Prostate gland (tissue), 2 donors: Measurements from ENCODE around the gene ARHGAP24. TPM values are rescaled to one million over a fixed set of nuclear protein-coding genes. Genes with fewer than 3 reads are reported as not detected.
"Not testable (repeated sequence)": the region's sequence is repeated elsewhere in the genome, so short reads cannot be mapped to it uniquely, and the experiment has no call there.

ENCODE experiments used
- DNase-seq: peaks from one replicate; pipeline ENCODE4 v3.0.0-alpha.2; 2019; ENCODE audit warnings: low spot score
- H3K27ac ChIP-seq, 2 donors: fragments of 200-600 bp; sonication (generic); 2 replicates each; pipeline ENCODE4 v1.5.1; 2017 to 2019
- H3K27me3 ChIP-seq: fragments of 200-600 bp; sonication (generic); replicated peaks from 2 replicates; pipeline ENCODE4 v1.5.1; 2019; ENCODE audit not compliant: insufficient read depth
- H3K36me3 ChIP-seq, 2 donors: fragments of 200-600 bp; sonication (generic); 1 replicate in 1 of 2; 2 replicates in 1 of 2; pipeline versions ENCODE4 v1.5.1 to v1.8.1; 2017 to 2019
- H3K4me1 ChIP-seq: fragments of 200-600 bp; sonication (generic); replicated peaks from 2 replicates; pipeline ENCODE4 v1.5.1; 2019
- H3K4me3 ChIP-seq, 2 donors: fragments of 200-600 bp; sonication (generic); 2 replicates each; pipeline ENCODE4 v1.5.1; 2017 to 2019
- H3K9me3 ChIP-seq: fragments of 200-600 bp; sonication (generic); 2 replicates; pipeline ENCODE4 v1.5.1; 2017
- CTCF ChIP-seq, 4 experiments: fragments of 200-600 bp in 2 of 4; fragments of 450-650 bp in 2 of 4; sonication (generic) in 2 of 4; IDR thresholded peaks; 1 replicate in 3 of 4; 2 replicates in 1 of 4; pipeline ENCODE4 v1.5.1; 2016 to 2019; ENCODE audit warnings: antibody characterized with exemption in 4 of 4, mild to moderate bottlenecking in 2 of 4, moderate library complexity in 2 of 4
- POLR2A ChIP-seq: fragments of 450-650 bp; IDR thresholded peaks from one replicate; pipeline ENCODE4 v1.6.1; 2016; ENCODE audit warnings: antibody characterized with exemption, mild to moderate bottlenecking
- POLR2AphosphoS5 ChIP-seq: sonication (generic); formaldehyde crosslinking; IDR thresholded peaks from one replicate; pipeline ENCODE4 v1.6.1; 2017; ENCODE audit warnings: antibody characterized with exemption
- WGBS: methylation state at CpG from one replicate; pipeline ENCODE4 v1.1.5; 2018; 5-methylcytosine and 5-hydroxymethylcytosine counted together
- intact Hi-C: fragments of 100-400 bp; cut with DNase I; formaldehyde crosslinking; loops from one replicate; pipeline ENCODE4 v1.14.2; 2022
- total RNA-seq, 2 donors: library from RNA; depleted of rRNA; stranded (reverse); fragments of >200 nt; gene quantifications; one replicate each; pipeline ENCODE4 v1.1.0, GENCODE V29; 2016

The ARHGAP24 gene
- total RNA-seq, 2 donors from 2014 or later = 6.7 to 7.4 TPM

GRCh38 chr4:85650908-85651307 lies 176.0 kb downstream of the ARHGAP24 start:
- no peaks in the 10 kb centered on the region for H3K27me3 ChIP-seq
- no peaks in the 10 kb centered on the region for H3K36me3 ChIP-seq
- no peak overlapping the region for H3K27ac ChIP-seq
- no peaks in the 10 kb centered on the region for H3K4me1 ChIP-seq
- intact Hi-C loops = no loop called here
- TF ChIP-seq CTCF (IDR thresholded peaks at IDR 0.05) (no peak), POLR2AphosphoS5 (no peak), POLR2A (no peak)
- H3K4me3 ChIP-seq = no peak overlapping the region
- no peak for DNase-seq
- 53% methylated on average over 4 of the region's 4 CpGs for WGBS
- no peaks in the 10 kb centered on the region for H3K9me3 ChIP-seq

DNA sequence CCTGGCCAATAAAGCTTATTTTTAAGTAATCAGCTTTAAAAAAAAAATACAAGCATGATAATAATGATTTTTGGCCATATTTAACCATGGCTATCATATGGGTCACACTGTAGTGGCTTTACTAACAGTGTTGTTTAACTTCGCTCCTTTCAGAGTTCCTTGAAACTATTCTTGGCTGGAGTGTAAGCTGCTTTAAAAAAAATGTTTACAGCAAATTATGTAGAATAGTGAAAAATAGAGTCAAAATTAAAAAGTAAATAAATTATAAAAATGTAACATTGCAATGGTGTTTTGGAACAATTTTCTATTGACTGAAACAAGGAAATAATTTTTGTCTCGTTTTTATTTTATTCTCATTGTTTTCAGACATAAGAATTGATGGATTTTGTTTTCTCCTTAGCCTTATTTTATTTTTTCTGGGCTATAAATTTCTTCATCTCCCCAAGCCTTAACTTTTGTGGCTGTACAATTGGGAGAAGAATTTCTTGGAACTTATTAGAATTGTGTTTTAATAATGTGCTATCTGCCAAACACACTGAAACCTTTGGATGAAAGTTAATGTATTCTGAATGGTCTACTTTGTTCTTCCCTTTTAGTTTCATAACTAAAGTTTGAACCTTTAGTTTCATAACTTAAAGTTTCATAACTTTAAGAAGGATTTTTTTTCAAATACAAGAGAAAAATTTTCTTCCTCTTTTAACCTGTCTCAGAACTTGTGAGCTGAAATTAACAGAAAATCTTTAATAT lies 182.0 kb downstream of the ARHGAP24 start:
- H3K27ac ChIP-seq = no peak overlapping the region

DNA sequence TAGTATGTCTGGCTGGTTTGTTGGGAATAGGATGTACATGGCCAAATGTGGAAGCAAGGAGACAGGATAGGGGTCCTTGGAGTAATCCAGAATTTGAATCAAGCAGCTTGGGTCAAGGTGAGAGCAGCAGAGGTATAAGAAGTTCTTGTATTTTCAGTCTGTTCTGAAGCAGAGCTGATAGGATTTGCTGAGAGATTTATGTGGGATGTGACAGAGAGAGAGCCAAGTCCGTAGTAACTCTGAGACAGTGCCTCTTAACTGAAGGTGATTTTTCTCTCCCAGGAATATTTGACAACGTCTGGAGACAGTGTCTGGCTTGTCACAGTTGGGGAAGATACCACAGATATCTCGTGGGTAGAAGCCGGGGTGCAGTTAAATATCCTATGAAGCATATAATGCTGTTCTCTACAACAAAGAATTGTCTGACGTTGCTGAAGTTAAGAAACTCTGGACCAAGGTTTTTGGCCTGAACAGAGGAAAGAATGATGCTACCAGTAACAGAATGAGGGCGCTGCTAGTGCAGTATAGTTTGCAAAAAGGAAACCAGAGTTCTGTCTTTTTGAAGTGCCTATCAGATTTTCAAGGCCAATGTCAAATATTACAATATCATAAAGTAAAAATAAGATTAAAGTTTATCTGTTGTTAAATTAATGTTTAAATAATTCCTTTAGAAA lies 184.0 kb downstream of the ARHGAP24 start:
- intact Hi-C loops = no loop called here
- TF ChIP-seq POLR2A (no peak), POLR2AphosphoS5 (no peak), CTCF (IDR thresholded peaks at IDR 0.05) (no peak)
- Histone ChIP-seq H3K9me3 (no peaks in the 10 kb centered on the region), H3K27ac (no peak overlapping the region), H3K27me3 (no peaks in the 10 kb centered on the region), H3K4me3 (no peak overlapping the region), H3K36me3 (no peaks in the 10 kb centered on the region), H3K4me1 (no peaks in the 10 kb centered on the region)
- DNase-seq = no peak
- 51% methylated on average over 6 of the region's 6 CpGs for WGBS

More for the DNA sequence above, 182.0 kb downstream of the ARHGAP24 start:
- Histone ChIP-seq H3K4me1 (no peaks in the 10 kb centered on the region), H3K36me3 (no peaks in the 10 kb centered on the region), H3K9me3 (no peaks in the 10 kb centered on the region), H3K4me3 (no peak overlapping the region), H3K27me3 (no peaks in the 10 kb centered on the region)
- WGBS = 86% methylated on average over 2 of the region's 2 CpGs
- no peak for DNase-seq
- intact Hi-C loops = no loop called here
- TF ChIP-seq CTCF (IDR thresholded peaks at IDR 0.05) = no peak
- no peak for TF ChIP-seq POLR2AphosphoS5
- no peak for TF ChIP-seq POLR2A

- H3K4me3 ChIP-seq = no peak overlapping the region
- no peaks in the 10 kb centered on the region for H3K4me1 ChIP-seq
- no peaks in the 10 kb centered on the region for H3K9me3 ChIP-seq
- H3K27ac ChIP-seq = no peak overlapping the region
- WGBS = 27% methylated on average over 3 of the region's 3 CpGs
- TF ChIP-seq CTCF (IDR thresholded peaks at IDR 0.05) (no peak), POLR2AphosphoS5 (no peak), POLR2A (no peak)
- DNase-seq = no peak
- no peaks in the 10 kb centered on the region for H3K36me3 ChIP-seq
- no peaks in the 10 kb centered on the region for H3K27me3 ChIP-seq
- intact Hi-C loops = no loop called here
Measured at GRCh38 chr4:85659610-85660218, 184.8 kb downstream of the ARHGAP24 start.

GRCh38 chr4:85666625-85667024 lies 191.7 kb downstream of the ARHGAP24 start:
- DNase-seq, H3K9me3 ChIP-seq, H3K4me1 ChIP-seq, H3K4me3 ChIP-seq, intact Hi-C loops, H3K27ac ChIP-seq, H3K27me3 ChIP-seq, H3K36me3 ChIP-seq: not testable (repeated sequence)
- 98% methylated on average over 6 of the region's 8 CpGs for WGBS
